Neural progenitor cell (in vitro differentiated cells): ENCODE data around the gene ZMAT5. TPM values are rescaled to one million over a fixed set of nuclear protein-coding genes. Genes with fewer than 3 reads are reported as not detected.

Source experiments
- DNase-seq: peaks from one replicate; pipeline ENCODE4 v3.0.0-alpha.2; 2016; ENCODE audit warnings: low spot score
- H2AFZ ChIP-seq: fragments of 200-600 bp; sonication (generic); replicated peaks from 2 replicates; pipeline ENCODE4 v1.6.1; 2016; ENCODE audit warnings: antibody characterized with exemption
- H3F3A ChIP-seq: fragments of 200-600 bp; sonication (generic); 2 replicates; pipeline ENCODE4 v1.6.1; 2016; ENCODE audit warnings: antibody characterized with exemption, low read depth
- H3K27ac ChIP-seq: fragments of 200-600 bp; sonication (generic); 2 replicates; pipeline ENCODE4 v1.5.1; 2016; ENCODE audit warnings: mild to moderate bottlenecking
- H3K27me3 ChIP-seq: fragments of 200-600 bp; sonication (generic); 2 replicates; pipeline ENCODE4 v1.6.1; 2016; ENCODE audit warnings: mild to moderate bottlenecking, moderate library complexity
- H3K36me3 ChIP-seq: fragments of 200-600 bp; sonication (generic); 2 replicates; pipeline ENCODE4 v1.5.1; 2016
- H3K4me1 ChIP-seq: fragments of 200-600 bp; sonication (generic); 2 replicates; pipeline ENCODE4 v1.6.1; 2016; ENCODE audit warnings: mixed run types
- H3K4me2 ChIP-seq: fragments of 200-600 bp; sonication (generic); 2 replicates; pipeline ENCODE4 v1.6.1; 2016
- H3K4me3 ChIP-seq: fragments of 200-600 bp; sonication (generic); 2 replicates; pipeline ENCODE4 v1.5.1; 2016
- H3K79me2 ChIP-seq: fragments of 200-600 bp; sonication (generic); 2 replicates; pipeline ENCODE4 v1.6.1; 2016; ENCODE audit warnings: low read depth
- H3K9ac ChIP-seq: fragments of 200-600 bp; sonication (generic); 2 replicates; pipeline ENCODE4 v1.6.1; 2016
- H3K9me3 ChIP-seq: fragments of 200-600 bp; sonication (generic); 2 replicates; pipeline ENCODE4 v1.5.1; 2016; ENCODE audit warnings: low read depth
- H4K20me1 ChIP-seq: fragments of 200-600 bp; sonication (generic); 2 replicates; pipeline ENCODE4 v1.6.1; 2016; ENCODE audit warnings: low read depth
- H3K27ac Mint-ChIP-seq: 3 replicates; pipeline ENCODE4 v1.8.0; 2021; ENCODE audit warnings: mixed read lengths
- H3K27me3 Mint-ChIP-seq: 2 replicates; pipeline ENCODE4 v1.8.0; 2022; ENCODE audit warnings: low read depth, mild to moderate bottlenecking, inconsistent platforms, moderate library complexity, mixed read lengths; ENCODE audit not compliant: insufficient read depth
- H3K36me3 Mint-ChIP-seq: 3 replicates; pipeline ENCODE4 v1.8.0; 2021; ENCODE audit warnings: mixed read lengths
- H3K4me1 Mint-ChIP-seq: 3 replicates; pipeline ENCODE4 v1.8.0; 2021; ENCODE audit warnings: mixed read lengths
- H3K4me3 Mint-ChIP-seq: 3 replicates; pipeline ENCODE4 v1.8.0; 2021; ENCODE audit warnings: mild to moderate bottlenecking, moderate library complexity, mixed read lengths
- H3K9me3 Mint-ChIP-seq: 3 replicates; pipeline ENCODE4 v1.8.0; 2020; ENCODE audit warnings: mixed read lengths
- CTCF ChIP-seq: fragments of 200-600 bp; sonication (generic); IDR thresholded peaks from 2 replicates; pipeline ENCODE4 v1.5.1; 2017; ENCODE audit warnings: antibody characterized with exemption, mild to moderate bottlenecking
- EZH2 ChIP-seq: fragments of 200-600 bp; sonication (generic); IDR thresholded peaks from 2 replicates; pipeline ENCODE4 v1.6.1; 2017; ENCODE audit warnings: antibody characterized with exemption, mild to moderate bottlenecking, moderate library complexity
- EZH2phosphoT487 ChIP-seq: fragments of 200-600 bp; sonication (generic); IDR thresholded peaks from 2 replicates; pipeline ENCODE4 v1.6.1; 2017; ENCODE audit warnings: antibody characterized with exemption
- total RNA-seq: library from RNA; depleted of rRNA; stranded (reverse); fragments of >200 nt; gene quantifications from 2 replicates; pipeline ENCODE4 v1.2.3, GENCODE V29; 2015; ENCODE audit warnings: low replicate concordance

Gene ZMAT5
- total RNA-seq, 1 donor from 2014 or later = 20.8 TPM

- Histone ChIP-seq H3K79me2 (no peaks in the 10 kb centered on the region), H3F3A (peaks cover 24% of the 10 kb centered on the region), H3K4me1 (peaks cover 43% of the 10 kb centered on the region), H3K9ac (no peak overlapping the region), H2AFZ (no peak overlapping the region), H3K36me3 (no peaks in the 10 kb centered on the region), H3K4me3 (no peak overlapping the region), H4K20me1 (peaks cover 23% of the 10 kb centered on the region), H3K27ac (no peak overlapping the region), H3K27me3 (peaks cover 14% of the 10 kb centered on the region), H3K4me2 (no peak overlapping the region), H3K9me3 (no peaks in the 10 kb centered on the region)
- Mint-ChIP-seq H3K9me3 (no peaks in the 10 kb centered on the region), H3K27me3 (peaks cover 22% of the 10 kb centered on the region), H3K36me3 (no peaks in the 10 kb centered on the region), H3K4me1 (peaks cover 45% of the 10 kb centered on the region), H3K4me3 (no peak overlapping the region), H3K27ac (no peak overlapping the region)
- TF ChIP-seq EZH2phosphoT487 (no peak), CTCF (no peak), EZH2 (no peak)
- DNase-seq = peak; percentile 55
Measured at GRCh38 chr22:29706486-29706885, 60.3 kb downstream of the ZMAT5 start.

- Mint-ChIP-seq H3K9me3 (no peaks in the 10 kb centered on the region), H3K4me1 (peaks cover 53% of the 10 kb centered on the region), H3K27me3 (peaks cover 22% of the 10 kb centered on the region), H3K36me3 (no peaks in the 10 kb centered on the region), H3K4me3 (no peak overlapping the region), H3K27ac (no peak overlapping the region)
- no peak for DNase-seq
- peaks cover 52% of the 10 kb centered on the region for H3K4me1 ChIP-seq
- peaks cover 31% of the 10 kb centered on the region for H4K20me1 ChIP-seq
- no peak overlapping the region for H3K27ac ChIP-seq
- no peak overlapping the region for H3K9ac ChIP-seq
- H3K79me2 ChIP-seq = no peaks in the 10 kb centered on the region
- no peak overlapping the region for H3K4me3 ChIP-seq
- H3K4me2 ChIP-seq = no peak overlapping the region
- TF ChIP-seq EZH2phosphoT487 (no peak), EZH2 (no peak), CTCF (no peak)
- H3K36me3 ChIP-seq = no peaks in the 10 kb centered on the region
- no peak overlapping the region for H2AFZ ChIP-seq
- peaks cover 31% of the 10 kb centered on the region for H3F3A ChIP-seq
- H3K9me3 ChIP-seq = no peaks in the 10 kb centered on the region
- H3K27me3 ChIP-seq = peaks cover 19% of the 10 kb centered on the region
Measured at GRCh38 chr22:29705651-29706050, 61.2 kb downstream of the ZMAT5 start.

- Histone ChIP-seq H3K4me1 (peaks cover 59% of the 10 kb centered on the region), H3K4me2 (peak overlapping the region; percentile 21), H3K9ac (no peak overlapping the region), H2AFZ (no peak overlapping the region), H3K9me3 (no peaks in the 10 kb centered on the region), H3F3A (peaks cover 39% of the 10 kb centered on the region), H3K36me3 (no peaks in the 10 kb centered on the region), H4K20me1 (peaks cover 33% of the 10 kb centered on the region), H3K79me2 (no peaks in the 10 kb centered on the region), H3K27me3 (peaks cover 25% of the 10 kb centered on the region), H3K27ac (no peak overlapping the region), H3K4me3 (no peak overlapping the region)
- Mint-ChIP-seq H3K4me3 (peak overlapping the region; percentile 68), H3K27ac (peak overlapping the region; percentile 89), H3K27me3 (peaks cover 22% of the 10 kb centered on the region), H3K9me3 (no peaks in the 10 kb centered on the region), H3K36me3 (no peaks in the 10 kb centered on the region), H3K4me1 (peaks cover 60% of the 10 kb centered on the region)
- no peak for DNase-seq
- TF ChIP-seq EZH2phosphoT487 = no peak
- no peak for TF ChIP-seq EZH2
- TF ChIP-seq CTCF = no peak
Measured at GRCh38 chr22:29704528-29705285, 62.1 kb downstream of the ZMAT5 start.
